DMS79 treated with DMSO at 0.1 percent for 48 hours (cell line): Measurements from ENCODE around the gene TMIGD1.

Experiments used
- DNase-seq: peaks from one replicate; lab custom pipeline; 2025; lab: John Stamatoyannopoulos, UW

Gene TMIGD1

GRCh38 chr17:30326809-30327208 lies 7.0 kb downstream of the TMIGD1 start:
- no peak for DNase-seq

- DNase-seq: no peak
These were observed 9.1 kb downstream of the TMIGD1 start for GRCh38 chr17:30324723-30325122.

GRCh38 chr17:30323895-30324319 lies 9.9 kb downstream of the TMIGD1 start:
- DNase-seq: peak; percentile 46

- DNase-seq: peak; percentile 90
These were observed 10.5 kb downstream of the TMIGD1 start for GRCh38 chr17:30323262-30323894.

- peak; percentile 90 for DNase-seq
These were observed 12.5 kb downstream of the TMIGD1 start for GRCh38 chr17:30321314-30321713.

GRCh38 chr17:30318155-30318554 lies 15.7 kb downstream of the TMIGD1 start:
- no peak for DNase-seq

- no peak for DNase-seq
These were observed 17.1 kb downstream of the TMIGD1 start for GRCh38 chr17:30316736-30317135.

- DNase-seq: no peak
These were observed 18.8 kb downstream of the TMIGD1 start for GRCh38 chr17:30315106-30315505.

- DNase-seq: no peak
These were observed 19.4 kb downstream of the TMIGD1 start for GRCh38 chr17:30314474-30314873.

GRCh38 chr17:30312226-30312625 lies 21.6 kb downstream of the TMIGD1 start:
- no peak for DNase-seq

- DNase-seq: no peak
These were observed 23.3 kb downstream of the TMIGD1 start for GRCh38 chr17:30310562-30310961.

GRCh38 chr17:30309591-30309990 lies 24.3 kb downstream of the TMIGD1 start:
- no peak for DNase-seq

- DNase-seq: no peak
These were observed 25.5 kb downstream of the TMIGD1 start for GRCh38 chr17:30308406-30308805.

GRCh38 chr17:30304778-30305177 lies 29.1 kb downstream of the TMIGD1 start:
- no peak for DNase-seq

- no peak for DNase-seq
These were observed 31.6 kb downstream of the TMIGD1 start for GRCh38 chr17:30302241-30302640.

GRCh38 chr17:30300818-30301217 lies 33.0 kb downstream of the TMIGD1 start:
- no peak for DNase-seq

- DNase-seq: no peak
These were observed 34.9 kb downstream of the TMIGD1 start for GRCh38 chr17:30299000-30299399.

GRCh38 chr17:30297715-30298114 lies 36.1 kb downstream of the TMIGD1 start:
- no peak for DNase-seq

GRCh38 chr17:30296499-30297080 lies 37.3 kb downstream of the TMIGD1 start:
- DNase-seq: no peak

- peak; percentile 60 for DNase-seq
These were observed 41.5 kb downstream of the TMIGD1 start for GRCh38 chr17:30292286-30292858.

- peak; percentile 60 for DNase-seq
These were observed 42.1 kb downstream of the TMIGD1 start, which contains the start of gene BLMH for GRCh38 chr17:30291543-30292285. TSS of gene BLMH (minus strand) at chr17:30291944. CDS start at chr17:30291819, 125 bp downstream.

GRCh38 chr17:30290696-30291542 lies 42.9 kb downstream of the TMIGD1 start:
- DNase-seq: peak; percentile 23
